Neural progenitor cell (in vitro differentiated cells): ENCODE measurements around the gene FRMPD4.

Source experiments
- CTCF ChIP-seq: fragments of 200-600 bp; sonication (generic); IDR thresholded peaks from 2 replicates; pipeline ENCODE4 v1.5.1; 2017; ENCODE audit warnings: antibody characterized with exemption, mild to moderate bottlenecking
- EZH2 ChIP-seq: fragments of 200-600 bp; sonication (generic); IDR thresholded peaks from 2 replicates; pipeline ENCODE4 v1.6.1; 2017; ENCODE audit warnings: antibody characterized with exemption, mild to moderate bottlenecking, moderate library complexity

DNA sequence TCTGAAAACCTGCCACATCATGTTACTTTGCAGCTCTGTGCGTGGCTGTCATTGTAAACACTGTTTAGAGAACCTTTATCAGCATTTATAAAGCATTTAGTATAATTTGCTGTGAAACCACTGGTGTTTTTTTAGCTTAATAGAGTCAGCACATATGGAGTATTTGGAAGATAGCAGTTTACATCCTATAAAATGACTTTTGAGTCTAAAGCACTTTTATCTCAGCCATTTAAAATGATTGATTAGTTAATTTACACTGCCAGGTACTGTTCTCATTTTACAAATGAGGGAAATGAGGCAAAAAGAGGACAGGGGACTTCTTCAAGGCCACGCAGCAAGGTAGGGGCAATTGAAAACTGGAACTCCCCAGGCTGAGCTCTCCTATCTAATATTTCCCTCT, 181.7 kb downstream of the FRMPD4 start:
- TF ChIP-seq CTCF (no peak), EZH2 (no peak)
